Right kidney (tissue), 1 donor: ENCODE data around the gene COPS2.
A peak's percentile ranks its signal among the peaks of the same experiment; 100 is the strongest.

ENCODE experiments used
- DNase-seq: peaks from one replicate; pipeline ENCODE4 v3.0.0-alpha.2; 2016

The COPS2 gene

DNA sequence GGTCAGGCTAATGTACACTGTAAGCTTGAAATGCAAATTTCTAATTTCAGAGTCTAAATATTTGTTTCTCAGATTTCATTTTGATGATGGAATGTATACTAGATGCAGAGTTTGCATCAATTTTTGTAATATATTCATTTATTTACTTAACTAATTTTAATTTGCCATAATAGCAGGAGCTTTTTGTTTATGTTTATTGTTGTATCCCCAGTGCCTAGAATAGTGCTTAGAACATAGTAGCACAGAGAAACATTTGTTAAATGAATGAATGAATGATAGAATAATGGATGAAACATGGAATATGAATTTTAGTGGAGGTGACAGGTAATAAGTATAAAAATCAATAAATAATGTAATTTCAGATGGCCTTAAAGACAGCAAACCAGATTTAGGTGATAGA lies 9.5 kb upstream of the COPS2 start:
- DNase-seq: no peak

DNA sequence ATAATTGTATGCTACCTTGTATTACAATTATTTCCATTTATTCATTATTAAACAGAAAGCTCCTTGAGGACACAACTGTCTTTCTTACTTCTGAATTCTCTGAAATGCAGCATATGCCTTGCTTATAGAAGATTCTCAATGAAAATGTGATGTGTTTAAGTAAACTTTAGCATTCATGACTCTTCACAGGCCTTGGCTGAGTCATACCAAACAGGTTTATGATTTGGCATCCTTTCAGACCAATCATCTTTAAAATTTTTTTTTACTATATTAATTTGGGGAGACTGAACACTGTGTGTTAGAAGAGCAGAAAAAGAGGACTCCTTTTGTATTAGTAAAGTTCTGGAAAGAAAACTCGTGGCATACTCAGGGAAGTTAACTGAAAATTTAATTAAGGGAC lies 8.3 kb upstream of the COPS2 start:
- DNase-seq: no peak

DNA sequence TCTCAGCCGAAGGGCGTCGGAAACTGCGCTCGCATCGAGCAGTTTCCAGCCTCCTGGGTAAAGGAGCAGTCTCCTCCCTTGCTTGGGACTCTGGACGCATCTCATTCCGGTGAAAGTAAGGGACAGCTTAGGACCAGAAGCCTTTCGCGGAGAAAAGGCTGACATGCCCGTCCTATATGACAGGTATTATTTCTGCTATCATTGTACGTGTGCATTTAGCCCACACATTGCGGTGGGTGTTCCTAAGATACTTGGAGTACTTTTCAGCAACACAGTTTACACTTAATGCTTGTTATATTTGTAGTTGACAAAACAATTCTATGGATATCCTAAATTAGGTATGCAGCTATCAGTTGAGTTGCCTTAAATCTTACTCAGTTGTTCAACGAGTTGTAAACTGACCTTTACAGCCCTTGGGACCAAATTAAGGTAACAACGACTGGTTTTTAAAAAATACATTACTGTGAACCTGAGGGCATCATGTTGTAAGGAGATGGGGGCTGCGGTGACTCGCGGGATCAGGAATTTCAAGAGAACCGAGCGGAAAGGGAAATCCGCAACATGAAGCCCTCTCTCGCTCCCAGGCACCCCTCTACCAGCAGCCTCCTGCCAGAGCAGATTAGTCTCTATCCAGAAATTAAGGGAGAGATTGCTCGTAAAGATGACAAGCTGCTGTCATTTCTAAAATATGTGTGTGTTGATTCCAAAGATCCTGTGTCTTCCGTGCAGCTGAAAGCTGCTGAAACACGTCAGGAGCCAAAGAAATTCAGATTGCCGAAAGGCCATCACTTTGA lies 632 bp upstream of the COPS2 start:
- peak; percentile 26 for DNase-seq

DNA sequence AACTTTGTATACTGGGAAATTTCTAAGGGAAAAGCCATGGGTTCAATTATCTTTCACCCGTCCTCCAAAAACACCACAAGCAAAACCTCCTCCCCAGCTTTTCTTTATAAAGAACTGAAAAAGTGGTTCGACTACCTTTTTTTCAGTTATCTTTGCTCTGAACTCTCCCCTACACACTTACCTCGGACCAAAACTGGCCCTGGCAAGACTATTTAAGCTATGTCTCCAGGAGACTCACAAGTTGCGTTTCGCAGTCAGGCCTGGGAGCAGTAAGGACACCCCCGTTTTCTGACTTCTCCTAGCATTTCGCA lies 645 bp downstream of the COPS2 start:
- no peak for DNase-seq

DNA sequence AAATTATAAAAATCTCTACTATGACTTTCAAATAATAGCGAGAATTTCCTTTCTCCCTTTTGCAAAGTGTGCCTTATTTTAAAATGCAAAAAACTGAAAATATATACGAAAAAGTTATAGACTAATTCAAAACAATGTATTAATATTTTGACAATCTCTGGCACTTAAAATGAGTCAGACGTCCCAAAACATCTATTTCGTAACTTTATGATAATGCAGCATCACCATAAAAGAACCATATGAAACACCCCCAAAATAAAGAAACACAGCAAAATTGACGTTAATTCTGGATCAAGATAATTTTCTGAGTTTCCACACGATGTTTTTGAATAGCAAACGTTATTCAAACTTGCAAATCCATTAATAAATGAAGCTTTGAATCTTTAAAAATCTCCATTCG lies 1.0 kb downstream of the COPS2 start:
- DNase-seq: no peak

DNA sequence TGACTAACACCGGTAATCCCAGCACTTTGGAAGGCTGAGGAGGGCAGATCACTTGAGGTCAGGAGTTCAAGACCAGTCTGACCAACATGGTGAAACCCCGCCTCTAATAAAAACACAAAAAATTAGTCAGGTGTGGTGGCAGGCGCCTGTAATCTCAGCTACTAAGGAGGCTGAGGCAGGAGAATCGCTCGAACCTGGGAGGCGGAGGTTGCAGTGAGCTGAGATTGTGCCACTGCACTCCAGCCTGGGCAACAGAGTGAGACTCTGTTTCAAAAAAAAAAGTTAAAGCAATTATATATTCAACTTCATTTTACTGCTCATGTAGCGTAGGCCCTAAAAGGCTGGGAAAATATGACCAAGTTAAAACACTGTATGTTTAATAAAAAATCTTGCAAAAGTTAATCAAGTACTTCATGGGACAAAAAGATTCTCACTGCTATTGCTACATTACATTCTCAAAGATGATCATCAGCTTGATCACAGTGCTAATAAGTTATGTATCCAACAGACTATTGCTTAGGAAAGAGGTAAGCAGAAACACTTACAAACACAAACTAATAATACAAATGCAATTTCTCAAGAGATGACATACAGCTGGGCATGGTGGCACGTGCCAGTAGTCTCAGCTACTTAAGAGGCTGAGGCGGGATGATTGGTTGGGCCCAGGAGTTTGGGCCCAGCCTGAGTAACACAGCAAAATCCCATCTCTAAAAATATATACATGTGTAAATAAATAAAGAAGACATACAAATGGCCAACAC lies 2.7 kb downstream of the COPS2 start:
- no peak for DNase-seq

DNA sequence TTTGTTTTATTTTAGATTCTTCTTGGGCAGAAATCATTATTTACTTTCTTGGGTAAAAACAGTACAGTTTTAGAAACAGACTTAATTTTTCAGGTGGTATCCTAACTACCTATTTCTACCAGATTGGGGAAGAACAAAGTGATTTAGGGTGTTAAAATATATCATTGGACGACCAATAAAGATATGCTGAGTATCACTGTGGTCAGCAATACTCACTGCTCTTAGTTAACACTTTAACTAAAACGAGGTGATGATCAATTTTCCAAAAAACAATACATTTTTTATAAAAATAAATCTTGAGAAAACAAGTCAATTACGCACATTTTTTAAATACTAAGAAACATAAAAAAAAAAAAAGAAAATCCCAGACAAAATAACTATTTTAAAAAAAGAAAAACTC lies 3.6 kb downstream of the COPS2 start:
- DNase-seq: no peak

DNA sequence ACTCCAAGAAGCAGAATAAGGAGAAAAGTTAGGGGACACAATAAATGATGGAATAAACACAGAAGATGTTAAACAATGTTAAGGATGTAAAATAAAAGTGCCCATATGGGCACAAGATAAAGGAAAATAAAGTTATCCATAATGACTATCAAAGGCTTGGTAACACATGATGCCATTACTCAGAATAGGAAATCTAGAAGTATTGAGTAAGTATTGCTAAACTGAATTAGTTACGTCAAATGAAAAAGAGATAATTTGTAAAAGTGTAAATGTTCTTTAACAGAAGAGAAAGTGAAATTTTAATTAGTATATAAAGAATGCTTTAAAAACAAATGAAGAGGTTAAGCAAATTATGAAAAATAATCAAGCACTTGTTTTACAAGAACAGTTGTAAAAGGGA lies 6.7 kb downstream of the COPS2 start:
- no peak for DNase-seq

DNA sequence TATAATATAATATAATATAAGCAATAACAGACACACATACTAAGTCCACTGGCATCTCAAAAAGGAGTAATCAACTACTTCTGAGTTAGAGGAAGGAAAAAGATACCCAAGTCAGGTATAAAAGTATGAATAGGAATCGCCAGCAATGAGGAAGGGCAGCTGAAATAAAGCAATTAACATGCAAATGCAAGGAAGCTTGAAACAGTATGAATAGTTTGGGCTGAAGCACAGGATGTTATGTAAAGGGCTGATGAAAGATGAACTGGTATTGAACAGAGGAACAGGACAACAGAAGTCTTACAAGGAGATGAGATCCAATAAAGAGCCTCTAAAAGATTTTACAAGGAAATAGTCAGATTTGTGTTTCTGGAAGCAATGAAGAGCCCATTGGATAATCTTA lies 7.1 kb downstream of the COPS2 start:
- DNase-seq: no peak

DNA sequence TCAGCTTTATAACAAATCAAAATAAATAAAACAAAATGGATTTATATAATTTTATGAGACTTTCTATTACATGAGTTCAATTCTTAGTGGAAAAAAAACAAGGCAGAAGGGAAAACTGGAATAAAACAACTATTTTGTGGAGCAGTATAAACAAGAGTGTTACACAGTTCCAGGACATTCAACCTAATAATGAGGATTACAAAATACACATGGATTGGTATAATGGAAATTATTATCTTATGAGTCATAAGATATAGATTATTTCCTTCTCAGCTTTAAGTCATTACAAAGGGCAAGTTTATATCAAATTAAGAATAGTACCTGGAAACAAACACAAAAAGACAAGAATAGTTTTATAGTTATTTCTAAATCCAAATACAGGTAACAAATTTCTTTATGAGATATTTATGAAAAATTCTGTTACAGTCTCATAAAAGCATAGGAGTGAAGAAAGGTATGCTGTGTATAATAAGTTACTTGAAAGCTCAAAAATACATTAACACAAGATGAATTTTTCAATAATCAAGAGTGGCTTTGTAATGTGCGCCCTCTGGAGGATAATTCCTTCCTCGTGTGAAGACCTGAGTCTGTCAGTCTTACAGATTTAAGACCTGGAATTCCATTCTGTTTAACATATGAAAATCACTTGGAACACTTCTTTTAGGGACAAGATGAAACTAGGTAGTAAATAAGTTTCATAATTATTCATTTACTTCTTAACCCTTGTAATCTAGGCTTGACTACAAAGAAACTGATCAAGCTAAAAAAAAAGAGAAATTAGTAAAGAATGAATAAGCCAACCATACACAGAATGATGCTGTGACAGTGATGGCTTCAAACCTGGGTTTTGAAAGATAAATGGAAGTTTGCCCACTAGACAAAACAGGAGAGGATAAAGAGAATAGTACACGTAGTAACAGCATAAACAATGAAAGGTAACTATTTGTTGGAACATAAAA lies 9.5 kb downstream of the COPS2 start:
- no peak for DNase-seq

DNA sequence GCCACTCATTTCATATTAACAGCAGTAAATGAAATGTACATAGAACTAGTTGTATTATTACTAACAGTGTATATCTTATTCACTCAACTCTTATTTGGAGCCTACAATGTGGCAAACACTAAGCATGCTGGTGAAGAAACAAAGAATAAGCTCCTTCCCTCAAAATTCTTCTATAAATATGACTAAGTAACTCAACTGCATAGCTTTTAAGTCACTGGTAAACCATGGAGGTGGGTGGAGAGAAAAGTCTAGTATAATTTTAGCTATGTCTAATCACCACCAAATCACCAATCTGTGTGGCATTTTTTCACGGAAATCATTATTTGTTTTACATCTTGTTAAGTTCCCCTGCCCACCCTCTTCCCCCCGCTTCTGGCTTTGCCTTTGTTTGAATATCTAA lies 17.5 kb downstream of the COPS2 start:
- DNase-seq: no peak

DNA sequence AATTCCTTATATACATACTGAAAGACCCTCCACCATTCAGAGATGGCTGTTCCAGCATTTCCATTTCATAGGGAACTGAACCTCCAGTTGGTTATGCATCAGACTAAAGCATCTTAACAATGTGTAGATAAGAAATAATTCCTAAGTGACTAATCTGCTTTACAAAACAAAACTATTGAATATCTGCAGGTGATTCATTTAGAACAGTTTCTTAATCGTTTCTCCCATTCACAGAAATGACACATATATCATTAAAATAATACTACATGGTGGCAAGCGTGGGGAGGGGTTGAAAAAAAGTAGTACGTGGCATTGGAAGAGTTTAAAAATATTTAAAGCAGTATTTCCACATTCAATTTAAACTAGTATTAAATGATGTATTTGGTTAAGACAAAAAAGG lies 19.5 kb downstream of the COPS2 start:
- DNase-seq: no peak

DNA sequence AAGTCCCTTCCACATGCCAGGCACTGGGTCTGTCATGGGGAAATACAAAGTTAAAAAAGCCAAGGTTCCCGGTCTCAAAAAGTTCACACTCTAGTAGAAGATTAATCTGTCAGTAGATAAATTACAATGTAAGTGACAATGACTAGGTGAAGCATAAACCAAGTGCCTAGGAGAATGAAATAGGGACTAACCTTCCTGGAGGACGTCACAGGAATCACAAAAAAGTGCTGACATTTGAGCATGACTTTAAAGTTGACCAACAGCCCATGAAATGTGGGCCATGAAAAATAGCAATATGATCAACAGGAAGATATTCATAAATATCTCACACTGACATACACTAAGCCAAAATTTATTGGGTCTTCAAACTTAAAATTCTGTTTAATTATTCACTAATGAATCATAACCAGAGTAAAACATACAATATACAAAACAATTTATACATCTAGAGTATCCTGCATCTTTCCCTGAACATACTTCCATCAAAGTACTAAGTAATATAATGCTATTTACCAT lies 20.0 kb downstream of the COPS2 start:
- no peak for DNase-seq

DNA sequence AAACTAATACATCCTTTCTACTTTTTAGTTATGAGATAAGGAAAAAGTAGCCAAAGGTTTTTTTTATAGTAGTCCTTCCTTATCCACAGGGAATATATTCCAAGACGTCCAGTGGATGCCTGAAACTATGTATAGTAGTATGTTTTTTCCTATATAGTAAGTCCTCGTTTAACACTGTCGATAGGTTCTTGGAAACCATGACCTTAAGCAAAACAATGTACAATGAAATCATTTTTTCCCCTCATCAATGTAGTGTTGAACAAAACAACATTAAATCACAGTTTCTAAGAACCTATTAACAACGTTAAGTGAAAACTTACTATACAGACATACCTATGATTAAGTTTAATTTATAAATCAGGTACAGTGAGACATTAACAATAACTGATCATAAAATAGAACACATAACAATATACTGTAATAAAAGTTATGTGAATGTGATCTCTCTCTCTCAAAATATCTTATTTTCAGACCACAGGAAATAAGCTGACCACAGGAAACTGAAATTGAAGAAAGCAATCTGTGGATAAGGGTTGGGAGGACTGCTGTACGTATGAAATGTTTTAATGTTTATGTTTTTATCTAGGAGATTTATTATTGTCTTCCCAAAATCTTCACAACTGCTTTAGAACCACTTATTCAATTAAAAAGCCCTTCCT lies 20.6 kb downstream of the COPS2 start:
- DNase-seq: no peak

DNA sequence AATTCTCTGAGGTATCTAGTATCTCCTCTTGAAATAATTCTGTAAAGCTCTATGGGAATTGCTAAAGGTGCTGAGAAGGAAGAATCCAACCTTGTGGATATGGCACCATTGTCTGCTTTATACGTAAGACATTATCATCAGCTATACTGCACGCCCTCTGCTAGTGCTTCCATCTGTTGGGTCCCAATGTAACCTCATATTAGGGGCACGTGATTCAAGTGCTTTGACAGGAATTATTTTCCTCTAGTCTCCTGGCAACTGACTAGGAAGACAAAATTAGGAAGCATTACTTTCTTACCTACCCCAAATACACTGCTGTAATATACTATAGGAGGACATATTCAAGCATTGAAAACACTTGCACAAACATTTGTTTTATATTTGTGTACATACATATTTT lies 24.0 kb downstream of the COPS2 start:
- DNase-seq: no peak

DNA sequence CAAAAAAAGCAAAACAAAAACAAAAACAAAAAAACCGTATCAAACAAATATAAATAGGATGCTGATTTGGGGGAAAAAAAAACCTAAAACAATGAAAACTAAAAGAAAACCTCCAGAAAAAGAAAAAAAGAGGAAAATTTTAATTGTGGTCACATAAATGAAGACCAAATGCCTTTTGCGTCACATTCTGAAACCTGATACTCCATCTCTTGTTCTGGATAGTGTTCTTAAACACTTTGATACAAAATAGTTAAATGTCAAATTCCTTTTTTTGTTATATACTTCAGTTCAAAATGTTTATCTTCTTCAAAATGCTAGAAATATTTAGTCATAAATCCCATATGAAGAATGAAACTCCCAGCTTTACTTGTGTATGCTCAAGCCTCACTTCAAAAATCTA lies 31.0 kb downstream of the COPS2 start:
- DNase-seq: no peak

DNA sequence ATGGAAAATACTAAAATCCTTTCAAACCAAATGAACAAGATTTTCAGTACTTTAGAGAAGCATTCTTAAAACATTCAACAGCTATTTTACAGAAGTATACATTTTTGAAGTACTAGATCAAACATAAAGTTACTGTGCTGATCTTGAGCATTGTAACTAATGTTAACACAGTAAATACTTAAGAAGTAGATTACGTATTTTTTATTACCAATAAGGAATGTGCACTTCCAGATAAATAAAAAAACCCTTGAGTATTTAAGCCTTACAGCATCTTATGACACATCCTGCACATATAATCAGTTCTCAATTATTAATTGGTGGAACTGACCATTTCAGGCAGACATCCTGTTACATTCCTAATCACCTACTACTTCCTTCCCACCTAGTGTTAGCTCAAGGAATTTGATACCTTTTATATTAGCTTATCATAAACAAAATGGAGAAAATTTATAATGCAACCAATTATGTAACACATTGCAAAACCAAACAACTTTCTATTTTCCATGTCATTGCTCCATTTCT lies 32.8 kb downstream of the COPS2 start:
- DNase-seq: no peak

DNA sequence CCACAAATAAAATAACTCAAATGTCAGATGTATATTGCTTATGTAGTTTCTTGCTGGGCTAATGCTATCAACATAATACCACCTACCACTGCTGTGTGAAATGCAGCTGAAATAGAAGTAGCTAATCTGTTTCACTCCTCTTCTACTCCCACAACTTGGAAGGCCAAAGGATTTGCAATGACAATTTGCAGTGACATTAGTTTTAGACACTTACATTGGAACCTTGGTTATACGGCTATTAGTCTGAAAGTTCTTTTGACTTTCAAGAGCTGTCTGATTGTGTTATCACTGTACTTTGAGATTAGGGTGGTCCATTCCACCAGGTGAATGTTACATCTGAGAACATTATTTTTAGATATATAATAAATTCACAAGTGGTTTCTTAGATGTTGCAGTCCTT lies 33.5 kb downstream of the COPS2 start:
- DNase-seq: no peak

DNA sequence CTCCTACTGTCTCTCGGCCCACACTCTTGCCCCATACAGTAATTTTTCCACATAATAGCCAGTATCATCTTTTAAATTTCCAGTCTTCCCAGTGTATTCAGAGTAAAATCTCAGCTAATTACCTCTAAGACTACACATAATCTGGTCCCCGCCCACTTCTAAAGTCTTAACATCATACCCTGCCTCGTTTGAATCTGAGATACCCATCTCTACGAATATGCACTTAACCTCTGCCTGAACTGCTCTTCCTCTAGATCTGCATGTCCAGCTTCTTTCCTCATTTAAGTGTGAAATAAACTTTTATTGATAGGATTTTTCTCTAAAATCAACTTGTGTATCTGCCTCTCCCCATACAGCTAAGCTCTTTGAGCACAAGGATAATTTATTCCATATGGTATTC lies 34.6 kb downstream of the COPS2 start:
- no peak for DNase-seq

DNA sequence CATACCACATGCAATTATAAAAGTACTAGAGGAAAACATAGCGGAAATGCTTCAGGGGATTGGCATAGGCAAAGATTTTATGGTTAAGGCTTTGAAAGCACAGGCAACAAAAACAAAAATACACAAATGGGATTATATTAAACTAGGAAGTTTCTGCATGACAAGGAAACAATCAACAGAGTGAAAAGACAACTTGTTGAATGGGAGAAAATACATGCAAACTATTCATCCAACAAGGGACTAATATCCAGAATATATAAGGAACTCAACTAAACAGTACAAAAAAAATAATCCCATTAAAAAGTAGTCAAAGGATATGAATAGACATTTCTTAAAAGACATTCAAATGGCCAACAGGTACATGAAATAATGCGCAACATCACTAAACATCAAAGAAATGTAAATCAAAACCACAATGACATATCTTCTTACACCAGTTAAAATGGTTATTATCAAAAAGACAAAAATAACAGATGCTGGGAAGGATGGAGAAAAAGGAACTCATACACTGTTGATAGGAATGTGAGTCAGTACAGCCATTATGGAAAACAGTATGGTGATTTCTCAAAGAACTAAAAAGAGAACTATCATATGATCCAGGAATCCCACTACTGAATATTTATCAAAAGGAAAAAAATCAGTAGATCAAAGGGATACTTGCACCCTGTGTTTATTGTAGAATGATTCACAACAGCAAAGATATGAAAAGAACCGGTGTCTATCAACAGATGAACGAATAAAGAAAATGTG lies 39.1 kb downstream of the COPS2 start:
- no peak for DNase-seq

DNA sequence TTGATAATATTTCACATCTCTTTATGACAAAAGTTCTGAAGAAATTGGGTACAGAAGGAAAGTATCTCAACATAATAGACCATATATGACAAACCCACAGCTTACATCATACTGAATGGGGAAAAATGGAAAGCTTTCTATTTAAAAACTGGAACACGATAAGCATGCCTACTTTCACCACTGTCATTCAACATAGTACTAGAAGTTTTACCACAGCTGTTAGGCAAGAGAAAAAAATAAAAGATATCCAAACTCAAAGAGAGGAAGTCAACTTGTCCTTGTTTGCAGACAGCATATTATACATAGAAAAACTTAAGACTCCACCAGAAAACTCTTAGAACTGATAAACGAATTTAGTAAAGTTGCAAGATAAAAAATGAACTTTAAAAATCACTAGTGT lies 40.3 kb downstream of the COPS2 start:
- no peak for DNase-seq
